ENCODE results near the gene BFAR. TPM values are rescaled to one million over a fixed set of nuclear protein-coding genes. Genes with fewer than 3 reads are reported as not detected.
"Not testable (repeated sequence)": the region's sequence is repeated elsewhere in the genome, so short reads cannot be mapped to it uniquely, and the experiment has no call there.

BFAR gene
- total and polyA plus RNA-seq, 2 of the 8 experiments (the other 6 are each of a cell fraction or from before 2014, with no cell fraction given), result 56.9 to 78.2 TPM

DNA sequence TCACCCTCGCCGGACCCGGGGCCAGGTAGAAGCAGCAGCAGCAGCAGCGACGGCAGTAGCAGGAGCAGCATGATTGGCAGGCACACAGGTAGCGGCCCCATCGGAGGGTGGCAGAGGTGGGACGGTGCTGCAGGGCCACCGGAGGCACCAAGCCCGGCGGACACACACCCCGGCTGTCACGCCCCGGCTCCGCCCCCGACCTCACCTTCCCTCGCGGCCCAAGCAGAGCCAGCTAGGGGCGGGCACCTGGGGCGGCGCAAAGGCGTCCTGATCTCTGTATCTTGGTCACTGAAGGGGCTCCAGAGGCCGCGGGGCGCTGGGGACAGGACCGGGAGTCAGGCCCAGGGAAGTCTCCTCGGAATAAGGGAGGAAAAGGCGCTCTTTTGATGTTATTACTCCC is 61.4 kb downstream of the BFAR start, which contains the start of gene PLA2G10:
TSS of gene PLA2G10 (minus strand) at position 180 of the 400 bp plus-strand sequence. CDS start at position 101, 79 bp downstream.
- H3K56ac ChIP-seq (replicated peaks; ENCODE audit: insufficient read length, low read depth, low read length); H2BK12ac ChIP-seq (ENCODE audit: low read depth, low read length); H3K4ac ChIP-seq (replicated peaks; ENCODE audit: insufficient read length, low read depth, low read length); H3K4me3 ChIP-seq (ENCODE audit: extremely low read depth in 1 of 4, insufficient read depth in 2 of 4, low read depth in 3 of 4, low read length in 4 of 4); H3K18ac ChIP-seq (ENCODE audit: extremely low read depth, low read length); CTCF ChIA-PET (ENCODE audit: partially characterized antibody); H3K23me2 ChIP-seq (ENCODE audit: low read depth, low read length); H2AK5ac ChIP-seq (ENCODE audit: low read depth, low read length); H3K4me2 ChIP-seq (ENCODE audit: insufficient read depth in 1 of 2, low read depth in 2 of 2, low read length in 2 of 2); H3K14ac ChIP-seq (ENCODE audit: insufficient read length); H2BK5ac ChIP-seq (ENCODE audit: low read depth, low read length); H4K20me1 ChIP-seq (replicated peaks in 1 of 2; ENCODE audit: control insufficient read depth in 1 of 2, insufficient read depth in 2 of 2, low read length in 2 of 2); H3K79me1 ChIP-seq (ENCODE audit: low read depth, low read length); POLR2A ChIA-PET (ENCODE audit: partially characterized antibody); H2BK120ac ChIP-seq (replicated peaks; ENCODE audit: low read depth, low read length); H3K27me3 ChIP-seq (replicated peaks in 1 of 4; ENCODE audit: control insufficient read depth in 3 of 4, extremely low read depth in 1 of 4, insufficient read depth in 3 of 4, low read length in 3 of 4); H3K4me1 ChIP-seq (replicated peaks in 1 of 4; ENCODE audit: control insufficient read depth in 3 of 4, insufficient read depth in 4 of 4, low read length in 3 of 4); H3K79me2 ChIP-seq (ENCODE audit: control insufficient read depth in 1 of 2, insufficient read depth in 2 of 2, low read length in 2 of 2); H4K5ac ChIP-seq (ENCODE audit: insufficient read length, low read depth, low read length); H3K9me3 ChIP-seq (ENCODE audit: insufficient read depth in 2 of 2, low read depth in 1 of 2, low read length in 1 of 2); H2AFZ ChIP-seq (ENCODE audit: low read length); H3K27ac ChIP-seq (ENCODE audit: low read depth, low read length); H2BK20ac ChIP-seq (ENCODE audit: low read length); FAIRE-seq; H4K8ac ChIP-seq (ENCODE audit: extremely low read depth, insufficient read depth, low read length); H3K23ac ChIP-seq (ENCODE audit: insufficient read length); H4K91ac ChIP-seq (replicated peaks; ENCODE audit: insufficient read length, low read length); H2BK15ac ChIP-seq (ENCODE audit: low read length); H3K36me3 ChIP-seq (ENCODE audit: control insufficient read depth in 2 of 4, insufficient read depth in 4 of 4, low read length in 3 of 4); DNase-seq (ENCODE audit: low read depth in 1 of 2, low spot score in 2 of 2); H3K9ac ChIP-seq (replicated peaks in 1 of 4; ENCODE audit: extremely low read depth in 1 of 4, low read depth in 3 of 4, low read length in 3 of 4): not testable (repeated sequence)
- WGBS, 2 experiments (ENCODE audit: extremely low coverage in 1 of 2, insufficient coverage in 1 of 2, insufficient read length in 1 of 2, insufficient replicate concordance in 2 of 2, low coverage in 1 of 2, low lambda C conversion rate in 2 of 2, missing lambda C conversion rate in 1 of 2), result no CpG with 5 or more reads among the region's 28 CpGs

DNA sequence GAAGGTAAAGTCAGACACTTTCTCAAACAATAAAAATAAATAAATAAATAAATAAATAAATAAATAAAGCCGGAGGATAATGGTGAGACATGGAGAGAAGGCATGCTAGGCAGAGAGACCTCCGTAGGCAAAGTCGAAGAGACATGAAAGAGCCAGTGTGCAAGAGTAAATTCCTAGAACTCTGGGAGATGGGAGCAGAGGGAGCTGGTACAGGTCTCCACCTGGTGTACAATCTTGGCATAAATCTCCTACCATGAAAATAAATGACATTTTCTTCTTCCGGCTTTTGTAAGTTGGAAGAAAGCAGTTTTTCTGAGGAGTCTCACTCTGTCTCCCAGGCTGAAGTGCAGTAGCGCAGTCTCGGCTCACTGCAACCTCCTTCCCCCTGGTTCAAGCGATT is 69.1 kb downstream of the BFAR start:
- H3K4me1 ChIP-seq (replicated peaks in 1 of 4; ENCODE audit: control insufficient read depth in 3 of 4, insufficient read depth in 4 of 4, low read length in 3 of 4); H3K27ac ChIP-seq (ENCODE audit: low read depth, low read length); H3K9ac ChIP-seq (replicated peaks in 1 of 4; ENCODE audit: extremely low read depth in 1 of 4, low read depth in 3 of 4, low read length in 3 of 4); CTCF ChIA-PET (ENCODE audit: partially characterized antibody); H3K36me3 ChIP-seq (ENCODE audit: control insufficient read depth in 2 of 4, insufficient read depth in 4 of 4, low read length in 3 of 4); H2AFZ ChIP-seq (ENCODE audit: low read length); H3K14ac ChIP-seq (ENCODE audit: insufficient read length); H3K79me2 ChIP-seq (ENCODE audit: control insufficient read depth in 1 of 2, insufficient read depth in 2 of 2, low read length in 2 of 2); H2BK12ac ChIP-seq (ENCODE audit: low read depth, low read length); H3K4ac ChIP-seq (replicated peaks; ENCODE audit: insufficient read length, low read depth, low read length); DNase-seq (ENCODE audit: low read depth in 1 of 2, low spot score in 2 of 2); H2BK20ac ChIP-seq (ENCODE audit: low read length); H4K91ac ChIP-seq (replicated peaks; ENCODE audit: insufficient read length, low read length); H3K23ac ChIP-seq (ENCODE audit: insufficient read length); H2BK5ac ChIP-seq (ENCODE audit: low read depth, low read length); H3K27me3 ChIP-seq (replicated peaks in 1 of 4; ENCODE audit: control insufficient read depth in 3 of 4, extremely low read depth in 1 of 4, insufficient read depth in 3 of 4, low read length in 3 of 4); FAIRE-seq; H3K18ac ChIP-seq (ENCODE audit: extremely low read depth, low read length); H3K79me1 ChIP-seq (ENCODE audit: low read depth, low read length); H4K20me1 ChIP-seq (replicated peaks in 1 of 2; ENCODE audit: control insufficient read depth in 1 of 2, insufficient read depth in 2 of 2, low read length in 2 of 2); H3K56ac ChIP-seq (replicated peaks; ENCODE audit: insufficient read length, low read depth, low read length); H3K9me3 ChIP-seq (ENCODE audit: insufficient read depth in 2 of 2, low read depth in 1 of 2, low read length in 1 of 2); H3K4me2 ChIP-seq (ENCODE audit: insufficient read depth in 1 of 2, low read depth in 2 of 2, low read length in 2 of 2); H3K23me2 ChIP-seq (ENCODE audit: low read depth, low read length); POLR2A ChIA-PET (ENCODE audit: partially characterized antibody); H2BK15ac ChIP-seq (ENCODE audit: low read length); H3K4me3 ChIP-seq (ENCODE audit: extremely low read depth in 1 of 4, insufficient read depth in 2 of 4, low read depth in 3 of 4, low read length in 4 of 4); H2BK120ac ChIP-seq (replicated peaks; ENCODE audit: low read depth, low read length); H2AK5ac ChIP-seq (ENCODE audit: low read depth, low read length); H4K5ac ChIP-seq (ENCODE audit: insufficient read length, low read depth, low read length); H4K8ac ChIP-seq (ENCODE audit: extremely low read depth, insufficient read depth, low read length): not testable (repeated sequence)
- 76% methylated on average over 2 of the region's 7 CpGs; no CpG with 5 or more reads in 1 of the 2 experiments for WGBS, 2 experiments (ENCODE audit: extremely low coverage in 1 of 2, insufficient coverage in 1 of 2, insufficient read length in 1 of 2, insufficient replicate concordance in 2 of 2, low coverage in 1 of 2, low lambda C conversion rate in 2 of 2, missing lambda C conversion rate in 1 of 2)
